ENCODE results near the gene PYDC1. TPM values are rescaled to one million over a fixed set of nuclear protein-coding genes. Genes with fewer than 3 reads are reported as not detected.
"Not testable (repeated sequence)": the region's sequence is repeated elsewhere in the genome, so short reads cannot be mapped to it uniquely, and the experiment has no call there.

The PYDC1 gene
- total and polyA plus RNA-seq, 2 experiments from 2014 or later, result 1.8 TPM; not detected in 1

- not testable (repeated sequence) for H3K4me3 Mint-ChIP-seq; ATAC-seq; H3K4me3 ChIP-seq; H3K79me2 ChIP-seq (replicated peaks; ENCODE audit: insufficient read depth); H3K27ac ChIP-seq (ENCODE audit: low read depth); H3K9me2 ChIP-seq (ENCODE audit: insufficient read depth); DNase-seq (ENCODE audit: low spot score); H2AFZ ChIP-seq; H3K9me3 Mint-ChIP-seq; H3K4me2 ChIP-seq; H3K27ac Mint-ChIP-seq
- Histone ChIP-seq H3K36me3 (ENCODE audit: insufficient read depth) (peaks cover 15% of the 10 kb centered on the region), H4K20me1 (replicated peaks; ENCODE audit: insufficient read depth) (peaks cover 53% of the 10 kb centered on the region), H3K4me1 (ENCODE audit: insufficient read depth) (peaks cover 16% of the 10 kb centered on the region), H3K27me3 (ENCODE audit: insufficient read depth) (peaks cover 11% of the 10 kb centered on the region), H3F3A (replicated peaks; ENCODE audit: low read depth) (peaks cover 59% of the 10 kb centered on the region)
- H3K27me3 Mint-ChIP-seq (ENCODE audit: insufficient read depth, low read depth, poor library complexity), result peaks cover 27% of the 10 kb centered on the region
- peaks cover 15% of the 10 kb centered on the region for H3K4me1 Mint-ChIP-seq
- peaks cover 47% of the 10 kb centered on the region for H3K36me3 Mint-ChIP-seq (ENCODE audit: low read depth)
These were observed 16.8 kb downstream of the PYDC1 start for GRCh38 chr16:31200111-31200510.

DNA sequence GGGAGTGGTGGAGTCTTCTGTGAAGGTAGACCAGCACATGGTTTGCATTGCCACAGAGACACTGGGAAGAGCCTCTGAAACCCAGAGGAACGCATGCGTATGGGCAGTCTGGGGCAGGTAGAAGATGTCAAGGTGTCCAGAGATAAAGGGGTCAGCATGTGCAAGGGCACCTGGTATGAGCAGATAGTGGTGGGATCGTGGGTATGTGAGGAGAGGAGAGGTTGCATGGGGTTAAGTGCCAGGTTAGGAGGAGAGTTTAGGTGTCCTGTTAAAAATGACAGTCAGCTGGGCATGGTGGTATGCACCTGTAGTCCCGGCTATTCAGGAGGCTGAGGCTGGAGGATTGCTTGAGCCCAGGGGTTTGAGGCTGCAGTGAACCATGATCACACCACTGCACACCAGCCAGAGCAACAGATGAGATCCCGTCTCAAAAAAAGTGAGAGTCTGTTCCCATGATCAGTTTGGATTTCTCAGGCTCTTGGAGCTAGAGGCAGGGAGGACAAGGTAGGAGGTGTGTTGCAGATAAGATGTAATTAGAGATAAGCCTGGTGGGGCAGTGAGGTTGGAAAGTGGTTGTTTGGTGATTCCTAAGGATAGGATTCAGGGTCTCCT is 17.4 kb downstream of the PYDC1 start:
- no peak for DNase-seq (ENCODE audit: low spot score)
- H3K4me2 ChIP-seq, result no peak overlapping the region
- no peak overlapping the region for H2AFZ ChIP-seq
- Mint-ChIP-seq H3K27ac (peak overlapping the region; percentile 25; the same call in 1 of the 2 replicates), H3K4me3 (no peak overlapping the region), H3K36me3 (ENCODE audit: low read depth) (peaks cover 53% of the 10 kb centered on the region), H3K27me3 (ENCODE audit: insufficient read depth, low read depth, poor library complexity) (peaks cover 27% of the 10 kb centered on the region), H3K9me3 (peaks cover 3% of the 10 kb centered on the region; the same call in 2 of the 3 replicates), H3K4me1 (peaks cover 15% of the 10 kb centered on the region)
- H3K27me3 ChIP-seq (ENCODE audit: insufficient read depth), result peaks cover 11% of the 10 kb centered on the region
- H3K79me2 ChIP-seq (replicated peaks; ENCODE audit: insufficient read depth), result no peaks in the 10 kb centered on the region
- no peaks in the 10 kb centered on the region for H3K9me2 ChIP-seq (ENCODE audit: insufficient read depth)
- peaks cover 16% of the 10 kb centered on the region for H3K4me1 ChIP-seq (ENCODE audit: insufficient read depth)
- H3K36me3 ChIP-seq (ENCODE audit: insufficient read depth), result peaks cover 21% of the 10 kb centered on the region
- H3K4me3 ChIP-seq, result no peak overlapping the region
- no peak for ATAC-seq
- H3K27ac ChIP-seq (ENCODE audit: low read depth), result peak overlapping the region; percentile 59; the same call in 1 of the 2 replicates
- peaks cover 65% of the 10 kb centered on the region for H3F3A ChIP-seq (replicated peaks; ENCODE audit: low read depth)
- peaks cover 58% of the 10 kb centered on the region for H4K20me1 ChIP-seq (replicated peaks; ENCODE audit: insufficient read depth)
- no peak for TF ChIP-seq POLR2AphosphoS5 (IDR thresholded peaks at IDR 0.05; ENCODE audit: low read depth)
- no peak for TF ChIP-seq EZH2phosphoT487 (IDR thresholded peaks at IDR 0.05; ENCODE audit: unreplicated experiment)
- TF ChIP-seq ETS1 (IDR thresholded peaks at IDR 0.05), result no peak
- TF ChIP-seq ZNF114 (CRISPR knock-in tag; IDR thresholded peaks at IDR 0.05), result no peak
- no peak for TF ChIP-seq JUNB (IDR thresholded peaks at IDR 0.05; ENCODE audit: unreplicated experiment)
- TF ChIP-seq NANOG (IDR thresholded peaks at IDR 0.05; ENCODE audit: borderline replicate concordance), result no peak
- TF ChIP-seq CTCF (conservative IDR thresholded peaks at IDR 0.05; ENCODE audit: low read depth in 2 of 2), result no peak
- TF ChIP-seq REST (IDR thresholded peaks at IDR 0.05; ENCODE audit: unreplicated experiment), result no peak
- no peak for TF ChIP-seq CREB1 (CRISPR knock-in tag; IDR thresholded peaks at IDR 0.05; ENCODE audit: low read depth)
- no peak for TF ChIP-seq STAT1 (IDR thresholded peaks at IDR 0.05; ENCODE audit: unreplicated experiment)
- TF ChIP-seq EZH2 (IDR thresholded peaks at IDR 0.05; ENCODE audit: low read depth, unreplicated experiment), result no peak
